Esophagus muscularis mucosa (tissue), 4 donors: ENCODE data around the gene SETX.

ENCODE experiments used
- CTCF ChIP-seq, 3 experiments: fragments of 200-600 bp in 2 of 3; fragments of 450-650 bp in 1 of 3; sonication (generic) in 2 of 3; IDR thresholded peaks; one replicate each; pipeline ENCODE4 v1.5.1; 2017 to 2019; ENCODE audit warnings: antibody characterized with exemption in 3 of 3, mild to moderate bottlenecking in 2 of 3, moderate library complexity in 1 of 3
- EP300 ChIP-seq: sonication (generic); formaldehyde crosslinking; IDR thresholded peaks from one replicate; pipeline ENCODE4 v1.6.1; 2017; ENCODE audit warnings: antibody characterized with exemption
- POLR2A ChIP-seq: fragments of 450-650 bp; IDR thresholded peaks from one replicate; pipeline ENCODE4 v1.6.1; 2017; ENCODE audit warnings: antibody characterized with exemption, moderate library complexity, mild to moderate bottlenecking, low read depth
- POLR2AphosphoS5 ChIP-seq, 2 donors: sonication (generic); formaldehyde crosslinking; IDR thresholded peaks; one replicate each; pipeline ENCODE4 v1.6.1; 2017; ENCODE audit warnings: antibody characterized with exemption in 2 of 2

DNA sequence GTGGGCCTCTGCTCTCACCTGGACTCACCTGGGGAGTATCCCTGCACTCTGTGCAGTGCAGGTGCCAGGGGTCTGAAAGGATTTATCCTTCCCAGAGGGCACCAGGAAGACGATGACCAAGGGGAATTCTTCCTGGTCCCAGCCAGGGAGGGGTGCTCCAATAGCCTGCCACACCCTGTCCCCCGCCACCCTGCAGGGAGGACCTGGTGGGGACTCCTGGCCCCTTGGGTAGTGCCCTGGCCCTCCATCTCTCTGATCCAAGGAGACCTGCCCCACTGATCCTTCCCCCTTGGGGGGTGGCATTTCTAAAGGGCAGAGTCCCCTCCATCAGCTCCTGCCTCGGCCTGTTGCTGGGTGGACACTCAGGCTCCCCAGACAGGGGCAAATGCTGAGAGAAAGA, 122.3 kb downstream of the SETX start:
- TF ChIP-seq CTCF (IDR thresholded peaks at IDR 0.05) (no peak), POLR2A (no peak), POLR2AphosphoS5 (IDR thresholded peaks at IDR 0.05) (no peak), EP300 (no peak)
